NB4 (cell line): Measurements from ENCODE around the gene FUT4.

ENCODE experiments used
- CTCF ChIP-seq: IDR thresholded peaks from one replicate; pipeline ENCODE4 v1.5.1; 2012; ENCODE audit warnings: low read depth, low read length
- TF ChIP-seq, protein P1 (sequence below): IDR thresholded peaks from 2 replicates; pipeline ENCODE4 v1.6.1; 2011; ENCODE audit warnings: low read depth, low read length

DNA sequence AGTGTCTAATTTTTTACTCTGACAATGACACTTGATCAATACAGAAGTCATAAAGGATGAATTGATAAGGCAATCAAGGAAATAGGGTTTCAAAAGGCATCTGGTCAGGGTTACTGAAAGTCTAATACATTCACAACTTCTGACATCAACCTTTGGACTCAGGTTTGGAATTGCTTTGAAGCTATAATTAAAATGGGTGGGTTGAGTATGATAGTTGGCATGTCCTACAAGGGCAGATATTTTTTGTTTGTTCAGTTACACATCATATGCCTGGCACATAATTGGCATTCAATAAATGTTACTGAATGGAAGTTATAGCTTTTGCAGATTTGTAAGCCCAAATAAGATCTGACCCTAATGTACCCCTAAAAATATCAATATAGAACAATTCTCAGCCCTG is 7.3 kb upstream of the FUT4 start:
- no peak for TF ChIP-seq CTCF
- TF ChIP-seq, protein P1, sequence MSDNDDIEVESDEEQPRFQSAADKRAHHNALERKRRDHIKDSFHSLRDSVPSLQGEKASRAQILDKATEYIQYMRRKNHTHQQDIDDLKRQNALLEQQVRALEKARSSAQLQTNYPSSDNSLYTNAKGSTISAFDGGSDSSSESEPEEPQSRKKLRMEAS = no peak
